SIG-M5 (cell line): ENCODE data around the gene IPO11.
"Not testable (repeated sequence)": the region's sequence is repeated elsewhere in the genome, so short reads cannot be mapped to it uniquely, and the experiment has no call there.

Experiments
- DNase-seq: peaks from one replicate; lab custom pipeline; 2025; lab: John Stamatoyannopoulos, UW

The IPO11 gene

GRCh38 chr5:62514510-62515119, 102.1 kb downstream of the IPO11 start:
- no peak for DNase-seq

DNA sequence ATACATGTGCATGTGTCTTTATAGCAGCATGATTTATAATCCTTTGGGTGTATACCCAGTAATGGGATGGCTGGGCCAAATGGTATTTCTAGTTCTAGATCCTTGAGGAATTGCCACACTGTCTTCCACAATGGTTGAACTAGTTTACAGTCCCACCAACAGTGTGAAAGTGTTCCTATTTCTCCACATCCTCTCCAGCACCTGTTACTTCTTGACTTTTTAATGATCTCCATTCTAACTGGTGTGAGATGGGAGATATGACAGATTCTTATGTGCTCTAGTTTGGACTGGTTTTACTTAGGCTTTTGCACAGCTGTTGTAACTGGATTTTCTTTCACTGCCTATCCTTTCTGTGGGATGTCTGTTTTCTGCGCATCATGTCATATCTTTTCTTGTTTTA, 108.2 kb downstream of the IPO11 start:
- DNase-seq: not testable (repeated sequence)

DNA sequence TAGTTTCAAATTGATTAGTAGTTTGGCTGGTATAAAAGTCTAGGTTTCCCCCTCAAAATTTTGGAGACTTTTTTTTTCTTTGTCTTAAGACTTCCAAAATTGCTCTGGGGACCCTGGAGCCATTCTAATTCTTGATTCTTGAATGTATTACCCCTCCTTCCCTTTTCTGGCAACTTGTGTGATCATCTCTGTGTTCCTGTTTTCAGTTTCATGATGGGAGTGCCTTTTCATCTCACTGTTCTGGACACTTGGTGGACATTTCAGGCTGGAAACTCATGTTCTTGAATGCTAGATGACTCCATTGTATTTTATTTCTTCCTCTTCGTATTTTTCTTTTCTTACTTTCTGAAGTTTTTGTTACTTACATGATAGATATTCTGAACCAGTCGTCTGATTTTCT, 108.8 kb downstream of the IPO11 start:
- no peak for DNase-seq

DNA sequence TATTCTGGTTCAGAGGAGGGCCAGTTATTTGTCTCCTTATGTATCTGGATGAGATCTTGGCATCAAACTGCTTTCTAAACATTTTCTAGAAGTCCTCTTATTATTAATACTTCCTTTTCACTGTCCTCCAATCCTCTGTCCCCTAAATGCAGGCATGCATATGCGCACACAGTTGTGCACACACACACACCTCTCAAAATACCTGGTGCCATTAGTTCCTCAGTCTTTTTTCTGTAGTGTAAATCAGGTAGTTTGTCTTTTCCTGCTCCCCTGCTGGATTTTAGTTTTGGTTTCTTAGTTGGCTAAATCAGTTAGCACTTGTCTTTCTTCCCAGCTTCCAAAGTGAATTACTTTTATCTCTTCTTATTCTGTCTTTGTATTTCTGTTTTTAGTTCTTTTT, 110.2 kb downstream of the IPO11 start:
- no peak for DNase-seq

DNA sequence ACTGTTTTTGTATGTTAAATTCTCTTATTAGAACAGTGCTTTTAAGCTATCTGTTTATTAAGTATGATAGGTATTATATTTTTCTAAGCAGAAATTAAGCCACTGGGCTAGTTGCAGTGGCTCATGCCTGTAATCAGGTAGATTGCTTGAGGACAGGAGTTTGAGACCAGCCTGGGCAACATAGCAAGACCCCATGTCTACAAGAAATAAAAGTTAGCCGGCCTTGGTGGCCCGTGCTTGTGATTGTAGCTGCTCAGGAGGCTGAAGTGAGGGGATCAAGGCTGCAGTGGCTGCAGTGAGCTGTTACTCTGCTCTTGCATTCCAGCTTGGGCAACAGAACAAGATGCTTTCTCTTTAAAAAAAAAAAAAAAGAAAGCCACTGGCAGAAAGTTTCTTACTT, 121.0 kb downstream of the IPO11 start:
- DNase-seq: no peak

GRCh38 chr5:62534461-62535236, 122.1 kb downstream of the IPO11 start:
- DNase-seq: no peak

- no peak for DNase-seq
Observed at GRCh38 chr5:62536232-62536631, 123.7 kb downstream of the IPO11 start.

- DNase-seq: no peak
Observed at GRCh38 chr5:62536783-62537182, 124.2 kb downstream of the IPO11 start.

DNA sequence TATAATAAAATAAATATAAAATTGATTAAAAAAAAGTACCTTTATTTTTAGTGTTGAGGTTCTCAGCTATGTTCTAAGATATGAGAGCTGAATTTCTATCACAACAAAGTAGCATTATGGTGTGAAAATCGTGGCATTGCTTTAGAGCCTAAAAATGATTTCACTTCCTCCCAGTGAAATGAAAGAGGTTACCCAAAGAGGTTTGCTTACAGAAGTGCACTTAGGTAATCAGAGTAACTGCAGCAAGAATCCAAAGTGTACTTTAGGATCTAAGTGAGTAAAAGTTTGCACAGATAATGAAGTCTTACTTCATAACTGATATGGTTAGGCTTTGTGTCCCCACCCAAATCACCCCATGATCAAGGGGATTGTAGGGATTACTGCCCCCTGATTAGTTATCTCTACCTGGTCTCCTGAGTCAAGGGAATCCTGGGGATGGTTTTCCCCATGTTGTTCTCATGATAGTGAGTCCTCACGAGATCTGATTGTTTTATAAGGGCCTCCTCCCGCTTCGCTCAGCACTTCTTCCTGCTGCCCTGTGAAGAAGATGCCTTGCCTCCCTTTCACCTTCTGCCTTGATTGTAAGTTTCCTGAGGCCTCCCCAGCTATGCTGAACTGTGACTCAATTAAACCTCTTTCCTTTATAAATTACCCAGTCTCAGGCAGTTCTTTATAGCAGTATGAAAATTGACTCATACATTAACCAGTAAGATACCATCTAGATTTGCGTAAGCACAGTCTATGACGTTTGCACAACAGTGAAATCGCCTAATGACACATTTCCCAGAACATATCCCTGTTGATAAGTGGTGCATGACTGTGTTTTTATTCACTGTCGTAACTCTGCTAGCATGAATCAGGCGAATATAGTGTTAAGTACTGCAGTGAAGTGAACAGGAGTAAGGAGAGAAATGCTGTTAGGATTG, 125.7 kb downstream of the IPO11 start:
- no peak for DNase-seq

GRCh38 chr5:62542720-62543119, 130.2 kb downstream of the IPO11 start:
- no peak for DNase-seq

GRCh38 chr5:62547945-62548630, 135.5 kb downstream of the IPO11 start:
- DNase-seq: no peak

- DNase-seq: no peak
Observed at GRCh38 chr5:62550103-62550502, 137.5 kb downstream of the IPO11 start.

- DNase-seq: no peak
Observed at GRCh38 chr5:62555930-62556329, 143.4 kb downstream of the IPO11 start.

GRCh38 chr5:62558941-62559340, 146.4 kb downstream of the IPO11 start:
- no peak for DNase-seq

- no peak for DNase-seq
Observed at GRCh38 chr5:62560786-62561185, 148.2 kb downstream of the IPO11 start.

GRCh38 chr5:62561896-62562295, 149.3 kb downstream of the IPO11 start:
- no peak for DNase-seq

GRCh38 chr5:62562867-62563266, 150.3 kb downstream of the IPO11 start:
- DNase-seq: no peak

DNA sequence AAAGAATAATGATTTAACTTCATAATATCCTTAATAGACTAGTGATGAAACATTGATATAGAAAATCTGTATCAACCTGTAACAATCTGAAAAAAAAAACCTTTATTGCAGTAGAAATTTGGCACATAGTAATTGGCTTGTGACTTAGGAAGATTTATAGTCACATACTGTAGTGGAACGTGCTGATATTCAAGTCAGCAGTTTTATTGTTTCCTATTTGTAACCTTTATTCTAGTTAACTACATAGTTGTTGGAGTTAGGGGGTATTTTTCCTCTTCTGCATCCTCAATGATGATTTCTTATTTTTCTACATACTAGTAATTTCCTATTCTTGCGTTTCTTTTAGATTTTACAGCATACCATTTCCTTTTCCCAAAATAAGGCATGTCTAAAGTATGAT, 151.5 kb downstream of the IPO11 start:
- DNase-seq: no peak

DNA sequence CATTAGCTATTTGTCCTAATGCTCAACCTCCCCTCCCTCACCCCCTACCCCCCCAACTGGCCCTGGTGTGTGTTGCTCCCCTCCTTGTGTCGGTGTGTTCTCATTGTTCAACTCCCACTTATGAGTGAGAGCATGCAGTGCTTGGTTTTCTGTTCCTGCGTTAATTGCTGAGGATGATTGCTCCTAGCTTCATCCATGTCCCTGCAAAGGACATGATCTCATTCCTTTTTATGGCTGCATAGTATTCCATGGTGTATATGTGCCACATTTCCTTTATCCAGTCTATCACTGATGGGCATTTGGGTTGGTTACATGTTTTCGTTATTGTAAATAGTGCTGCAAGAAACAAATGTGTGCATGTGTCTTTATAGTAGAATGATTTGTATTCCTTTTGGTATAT, 153.2 kb downstream of the IPO11 start:
- DNase-seq: not testable (repeated sequence)

DNA sequence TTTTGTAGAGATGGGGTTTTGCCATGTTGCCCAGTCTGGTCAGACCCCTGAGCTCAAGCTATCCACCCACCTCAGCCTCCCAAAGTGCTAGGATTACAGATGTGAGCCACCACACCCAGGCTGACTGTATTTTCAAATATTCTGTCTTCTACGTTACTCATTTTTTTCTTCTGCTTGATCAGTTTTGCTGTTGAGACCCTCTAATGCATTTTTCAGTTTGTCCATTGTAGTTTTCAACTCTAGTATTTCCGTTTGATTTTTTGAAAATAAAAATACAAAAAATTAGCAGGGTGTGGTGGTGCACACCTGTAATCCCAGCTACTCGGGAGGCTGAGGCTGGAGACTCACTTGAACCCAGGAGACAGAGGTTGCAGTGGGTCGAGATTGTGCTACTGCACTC, 155.6 kb downstream of the IPO11 start:
- DNase-seq: no peak

DNA sequence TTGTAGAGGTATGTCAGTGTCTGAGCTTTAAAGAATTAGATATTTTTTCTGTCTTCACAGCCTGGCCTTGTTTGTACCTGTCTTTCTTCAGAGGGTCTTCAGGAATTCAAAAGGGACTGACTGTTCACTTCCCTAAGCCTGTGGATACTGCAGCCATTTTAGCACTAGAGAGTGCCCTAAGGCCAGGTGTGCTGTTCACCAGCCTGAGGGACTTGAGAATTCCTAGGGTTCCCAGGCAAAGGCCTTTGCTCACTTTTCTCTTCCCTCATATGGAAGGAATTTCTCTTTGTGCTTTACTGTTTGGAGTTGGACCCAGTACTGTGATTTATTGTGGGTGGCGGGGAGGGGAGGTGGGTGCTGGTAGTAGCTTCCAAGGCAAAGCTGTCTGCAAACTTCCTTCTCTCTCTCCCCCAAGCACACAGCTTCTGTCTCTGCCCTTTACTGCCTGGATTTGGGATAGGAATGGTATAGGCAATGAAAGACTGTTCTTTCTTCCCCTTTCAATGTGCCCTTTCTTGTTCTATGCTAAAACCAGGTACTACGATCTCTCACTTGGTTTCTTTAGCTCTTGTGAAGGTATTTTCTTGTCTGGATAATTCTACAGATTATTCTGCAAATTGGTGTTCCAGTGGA, 156.4 kb downstream of the IPO11 start:
- no peak for DNase-seq

DNA sequence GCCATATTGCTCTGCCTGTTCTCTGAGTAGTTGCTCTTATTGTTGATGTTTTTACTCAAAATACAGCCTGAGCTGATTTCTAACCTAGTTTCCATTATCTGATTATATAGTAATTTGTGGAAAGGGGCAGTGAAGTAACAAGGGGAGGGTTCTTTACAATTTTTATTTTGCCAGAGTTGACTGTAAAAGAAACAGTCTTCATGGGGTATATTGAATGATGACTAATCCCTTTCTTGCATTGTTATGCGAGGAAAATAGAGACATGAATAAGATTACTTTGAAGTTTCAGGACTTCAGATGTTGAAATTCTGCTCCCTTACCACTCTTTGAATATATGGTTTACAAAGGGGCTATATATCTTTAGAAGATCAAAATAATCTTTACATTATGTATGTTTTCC, 156.9 kb downstream of the IPO11 start:
- DNase-seq: no peak
